Activated CD4-positive, CD25-positive, alpha-beta regulatory T cell treated with anti-CD3 and anti-CD28 coated beads, Interleukin-2, amount 50 U/mL, for 72 hours (primary cell): ENCODE results near the gene TFE3.
A peak's percentile ranks its signal among the peaks of the same experiment; 100 is the strongest.

Experiments used
- DNase-seq: peaks from one replicate; pipeline ENCODE4 v3.0.0; 2021

Gene TFE3

GRCh38 chrX:49060914-49061313 is 17.8 kb upstream of the TFE3 start:
- DNase-seq: no peak

- no peak for DNase-seq
Measured at GRCh38 chrX:49059681-49060085, 16.5 kb upstream of the TFE3 start.

GRCh38 chrX:49059201-49059600 is 16.0 kb upstream of the TFE3 start:
- no peak for DNase-seq

GRCh38 chrX:49058794-49059193 is 15.6 kb upstream of the TFE3 start, which contains the start of gene CCDC120:
CCDC120 (plus strand) TSS chrX:49058999; CDS start chrX:49062042, 3,043 bp downstream.
- DNase-seq: no peak

GRCh38 chrX:49054073-49054762 is 11.1 kb upstream of the TFE3 start:
- no peak for DNase-seq

GRCh38 chrX:49053223-49054072 is 10.3 kb upstream of the TFE3 start:
- DNase-seq: peak; percentile 80

- no peak for DNase-seq
Measured at GRCh38 chrX:49043987-49044281, 777 bp upstream of the TFE3 start.

- DNase-seq: no peak
Measured at GRCh38 chrX:49042581-49043219, 457 bp downstream of the TFE3 start.

- DNase-seq: no peak
Measured at GRCh38 chrX:49041744-49042580, 1.2 kb downstream of the TFE3 start.

- no peak for DNase-seq
Measured at GRCh38 chrX:49040376-49040955, 2.7 kb downstream of the TFE3 start.

GRCh38 chrX:49039598-49040375 is 3.4 kb downstream of the TFE3 start:
- no peak for DNase-seq

- no peak for DNase-seq
Measured at GRCh38 chrX:49037883-49038475, 5.2 kb downstream of the TFE3 start.

- DNase-seq: no peak
Measured at GRCh38 chrX:49030283-49030682, 12.9 kb downstream of the TFE3 start.

- DNase-seq: no peak
Measured at GRCh38 chrX:49029876-49030275, 13.3 kb downstream of the TFE3 start.

- no peak for DNase-seq
Measured at GRCh38 chrX:49019599-49020249, 23.4 kb downstream of the TFE3 start.

- no peak for DNase-seq
Measured at GRCh38 chrX:49019050-49019449, 24.1 kb downstream of the TFE3 start.

- DNase-seq: no peak
Measured at GRCh38 chrX:49003696-49004095, 39.5 kb downstream of the TFE3 start.

GRCh38 chrX:49002091-49002935 is 40.8 kb downstream of the TFE3 start, which contains the start of gene GRIPAP1:
GRIPAP1 (minus strand) TSS chrX:49002264; CDS start chrX:49002229, 35 bp downstream.
- peak; percentile 68 for DNase-seq

- peak; percentile 38 for DNase-seq
Measured at GRCh38 chrX:49001521-49002090, 41.6 kb downstream of the TFE3 start.
